Urinary bladder (tissue), 4 donors: ENCODE results near the gene ADGRL2. TPM values are rescaled to one million over a fixed set of nuclear protein-coding genes. Genes with fewer than 3 reads are reported as not detected.
"Not testable (repeated sequence)": the region's sequence is repeated elsewhere in the genome, so short reads cannot be mapped to it uniquely, and the experiment has no call there.

Experiments
- DNase-seq: peaks from one replicate; pipeline ENCODE4 v3.0.0-alpha.2; 2015; ENCODE audit errors: extremely low spot score
- H3K27ac ChIP-seq: one replicate; pipeline ENCODE4 v1.5.1; 2013; ENCODE audit warnings: low read depth, mild to moderate bottlenecking, moderate library complexity
- H3K36me3 ChIP-seq: one replicate; pipeline ENCODE4 v1.6.1; 2013; ENCODE audit warnings: mild to moderate bottlenecking, moderate library complexity; ENCODE audit not compliant: insufficient read depth
- H3K4me1 ChIP-seq: one replicate; pipeline ENCODE4 v1.6.1; 2013; ENCODE audit warnings: mild to moderate bottlenecking, moderate library complexity; ENCODE audit not compliant: insufficient read depth
- H3K4me3 ChIP-seq: one replicate; pipeline ENCODE4 v1.5.1; 2013; ENCODE audit warnings: low read depth, low read length
- WGBS: extraction: QIAGEN DNeasy Blood & Tissue Kit; methylation state at CpG from one replicate; pipeline ENCODE4 v1.1.7; 2013; 5-methylcytosine and 5-hydroxymethylcytosine counted together
- polyA plus RNA-seq: library from polyadenylated mRNA; stranded (reverse); fragments of 200-250 nt; gene quantifications from one replicate; pipeline ENCODE4 v1.2.3, GENCODE V29; 2013
- total RNA-seq: library from RNA; depleted of rRNA; stranded (reverse); fragments of >200 nt; gene quantifications from one replicate; pipeline ENCODE4 v1.2.3, GENCODE V29; 2014
- donor health status: healthy with polysubstance abuse.
- donor health status: healthy.

ADGRL2 gene
- total and polyA plus RNA-seq, 2 donors: 30.5 to 185 TPM

- no peak for DNase-seq
- peaks cover 1% of the 10 kb centered on the region for H3K4me1 ChIP-seq
- H3K27ac ChIP-seq: no peak overlapping the region
- H3K4me3 ChIP-seq: no peak overlapping the region
- 88% methylated on average over 2 of the region's 2 CpGs for WGBS
- H3K36me3 ChIP-seq: no peaks in the 10 kb centered on the region
These were observed 46.3 kb downstream of the ADGRL2 start for GRCh38 chr1:81847063-81847462.

GRCh38 chr1:81848880-81849682 is 48.3 kb downstream of the ADGRL2 start:
- Histone ChIP-seq H3K4me3 (no peak overlapping the region), H3K27ac (no peak overlapping the region), H3K36me3 (no peaks in the 10 kb centered on the region), H3K4me1 (peaks cover 1% of the 10 kb centered on the region)
- DNase-seq: no peak
- 84% methylated on average over 5 of the region's 5 CpGs for WGBS

DNA sequence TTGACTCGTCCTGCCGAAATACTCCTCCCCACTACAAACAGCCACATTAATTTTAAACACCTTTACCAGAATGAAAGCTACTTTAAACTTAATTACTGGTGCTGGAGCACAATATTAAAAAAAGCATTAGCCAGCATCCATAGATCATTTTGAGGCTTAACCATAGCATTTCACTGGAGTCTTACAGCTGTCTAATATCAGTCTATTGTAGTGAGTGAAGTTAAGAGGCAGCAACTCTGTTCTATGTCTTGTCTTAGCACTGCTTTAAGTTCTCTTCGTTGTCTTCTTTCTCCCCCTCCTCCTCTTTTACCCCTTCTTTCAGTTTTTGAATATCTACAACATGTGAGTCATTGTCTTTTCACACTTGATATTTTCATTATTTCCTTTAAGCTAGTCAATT is 49.3 kb downstream of the ADGRL2 start:
- H3K4me1 ChIP-seq: peaks cover 1% of the 10 kb centered on the region
- 89% methylated on average over 3 of the region's 3 CpGs for WGBS
- H3K27ac ChIP-seq: no peak overlapping the region
- no peak overlapping the region for H3K4me3 ChIP-seq
- no peaks in the 10 kb centered on the region for H3K36me3 ChIP-seq
- no peak for DNase-seq

GRCh38 chr1:81850495-81850894 is 49.8 kb downstream of the ADGRL2 start:
- no peaks in the 10 kb centered on the region for H3K36me3 ChIP-seq
- no peak overlapping the region for H3K4me3 ChIP-seq
- no peak for DNase-seq
- H3K27ac ChIP-seq: no peak overlapping the region
- peaks cover 1% of the 10 kb centered on the region for H3K4me1 ChIP-seq

- Histone ChIP-seq H3K36me3 (no peaks in the 10 kb centered on the region), H3K4me1 (peaks cover 1% of the 10 kb centered on the region), H3K4me3 (no peak overlapping the region), H3K27ac (no peak overlapping the region)
- 97% methylated on average over 2 of the region's 2 CpGs for WGBS
- DNase-seq: no peak
These were observed 50.5 kb downstream of the ADGRL2 start for GRCh38 chr1:81851217-81851616.

GRCh38 chr1:81852961-81853360 is 52.2 kb downstream of the ADGRL2 start:
- Histone ChIP-seq H3K36me3 (no peaks in the 10 kb centered on the region), H3K4me3 (no peak overlapping the region), H3K27ac (no peak overlapping the region), H3K4me1 (peaks cover 1% of the 10 kb centered on the region)
- DNase-seq: no peak
- WGBS: 81% methylated on average over 4 of the region's 4 CpGs

DNA sequence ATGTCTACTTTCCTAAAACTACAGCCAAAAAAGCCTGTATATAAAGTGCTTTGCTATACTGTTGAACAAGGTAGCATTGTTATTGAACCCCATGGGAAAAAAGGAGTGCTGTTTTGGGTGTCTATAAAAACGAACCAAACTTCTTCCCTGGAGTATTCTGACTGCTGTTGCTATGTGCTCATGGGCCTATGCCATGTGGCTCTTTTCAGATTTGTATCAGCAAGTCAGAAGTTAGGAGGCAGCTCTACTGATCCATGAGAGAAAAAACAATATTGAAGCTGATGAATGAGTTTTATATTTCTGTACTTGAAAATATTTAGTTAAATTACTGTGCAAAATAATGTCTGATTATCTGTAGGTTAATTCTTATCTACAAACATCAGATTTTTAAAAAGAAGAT is 66.5 kb downstream of the ADGRL2 start:
- no peaks in the 10 kb centered on the region for H3K4me1 ChIP-seq
- H3K27ac ChIP-seq: no peak overlapping the region
- no peak for DNase-seq
- no peaks in the 10 kb centered on the region for H3K36me3 ChIP-seq
- 13% methylated on average over 1 of the region's 1 CpG for WGBS
- no peak overlapping the region for H3K4me3 ChIP-seq

GRCh38 chr1:81869307-81869706 is 68.6 kb downstream of the ADGRL2 start:
- WGBS: 59% methylated on average over 2 of the region's 2 CpGs
- Histone ChIP-seq H3K4me3 (no peak overlapping the region), H3K27ac (no peak overlapping the region), H3K4me1 (no peaks in the 10 kb centered on the region), H3K36me3 (no peaks in the 10 kb centered on the region)
- no peak for DNase-seq

GRCh38 chr1:81871091-81871490 is 70.4 kb downstream of the ADGRL2 start:
- H3K4me1 ChIP-seq, DNase-seq, H3K36me3 ChIP-seq, H3K4me3 ChIP-seq, H3K27ac ChIP-seq: not testable (repeated sequence)
- WGBS: over 99% methylated on average over 3 of the region's 3 CpGs

- Histone ChIP-seq H3K4me3 (no peak overlapping the region), H3K36me3 (no peaks in the 10 kb centered on the region), H3K27ac (no peak overlapping the region), H3K4me1 (no peaks in the 10 kb centered on the region)
- DNase-seq: no peak
- 39% methylated on average over 1 of the region's 1 CpG for WGBS
These were observed 73.2 kb downstream of the ADGRL2 start for GRCh38 chr1:81873946-81874345.

GRCh38 chr1:81874461-81874860 is 73.7 kb downstream of the ADGRL2 start:
- no peak for DNase-seq
- H3K4me3 ChIP-seq: no peak overlapping the region
- H3K4me1 ChIP-seq: no peaks in the 10 kb centered on the region
- H3K27ac ChIP-seq: no peak overlapping the region
- no peaks in the 10 kb centered on the region for H3K36me3 ChIP-seq
- WGBS: 96% methylated on average over 1 of the region's 1 CpG

DNA sequence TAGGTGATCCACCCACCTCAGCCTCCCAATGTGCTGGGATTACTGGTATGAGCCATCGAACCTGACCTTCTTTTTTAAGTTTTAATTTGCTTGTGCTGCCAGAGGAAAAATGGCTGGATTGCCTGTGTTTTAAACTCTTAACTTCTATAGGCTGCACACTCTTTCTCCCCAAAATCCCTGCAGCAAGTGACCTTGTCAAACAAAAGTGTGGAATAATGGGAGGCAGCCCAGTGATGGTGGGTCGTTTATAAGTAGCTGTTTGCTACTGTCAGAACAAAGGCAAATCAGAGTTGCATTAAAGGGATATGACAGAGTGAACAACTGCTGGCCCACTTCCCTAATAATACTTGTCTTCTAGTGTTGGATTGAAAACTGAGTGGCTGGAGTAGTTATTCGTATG is 74.2 kb downstream of the ADGRL2 start:
- H3K27ac ChIP-seq: no peak overlapping the region
- H3K4me3 ChIP-seq: no peak overlapping the region
- no peaks in the 10 kb centered on the region for H3K36me3 ChIP-seq
- WGBS: 74% methylated on average over 3 of the region's 3 CpGs
- no peak for DNase-seq
- no peaks in the 10 kb centered on the region for H3K4me1 ChIP-seq

DNA sequence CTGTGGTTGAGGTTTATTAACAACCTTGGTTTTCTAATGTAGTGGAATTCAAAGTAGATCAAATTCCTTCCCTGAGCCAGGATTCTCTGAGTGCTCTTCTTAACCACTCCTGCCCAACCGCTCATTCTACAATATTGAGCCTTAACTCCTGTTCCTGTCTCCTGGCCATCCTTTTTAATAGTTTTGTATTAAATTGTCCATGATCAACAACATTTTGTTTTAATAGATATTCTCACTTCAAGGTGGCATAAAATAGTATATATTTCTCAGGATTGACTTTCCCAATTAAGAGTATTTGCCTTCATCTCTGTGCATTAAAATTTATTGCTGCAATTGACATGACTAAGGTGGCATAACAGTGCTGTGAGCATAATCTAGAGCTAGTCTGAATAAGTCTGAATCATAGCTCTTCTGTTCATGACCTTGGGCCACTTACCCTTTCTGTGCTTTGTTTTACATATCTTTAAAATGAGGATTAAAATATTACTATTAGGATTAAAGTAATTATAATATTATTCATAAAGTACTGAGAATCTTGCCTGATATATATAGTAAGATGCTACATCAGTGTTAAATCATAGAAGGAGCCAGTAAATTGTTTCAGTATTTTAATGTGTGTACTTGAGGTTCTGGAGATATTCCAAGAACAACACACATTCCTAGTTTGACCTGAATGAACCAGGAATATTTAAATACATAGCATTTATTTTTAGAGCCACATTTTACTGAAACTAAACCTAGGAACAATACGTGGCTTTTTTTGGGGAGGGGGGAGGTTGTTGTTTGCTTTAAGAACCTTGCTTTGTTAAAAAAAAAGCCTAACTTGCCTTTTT is 76.4 kb downstream of the ADGRL2 start:
- no peak overlapping the region for H3K27ac ChIP-seq
- WGBS: 53% methylated on average over 2 of the region's 2 CpGs
- no peaks in the 10 kb centered on the region for H3K36me3 ChIP-seq
- no peaks in the 10 kb centered on the region for H3K4me1 ChIP-seq
- no peak overlapping the region for H3K4me3 ChIP-seq
- no peak for DNase-seq

- DNase-seq: no peak
- Histone ChIP-seq H3K4me3 (no peak overlapping the region), H3K36me3 (no peaks in the 10 kb centered on the region), H3K4me1 (no peaks in the 10 kb centered on the region), H3K27ac (no peak overlapping the region)
- WGBS: 24% methylated on average over 1 of the region's 1 CpG
These were observed 77.2 kb downstream of the ADGRL2 start for GRCh38 chr1:81877940-81878339.
